SK-N-SH treated with all-trans-retinoic acid at 6 μM for 48 hours (cell line): ENCODE data around the gene RTN4R.

Experiments used
- ARNTL ChIP-seq: fragments of 450-650 bp; formaldehyde crosslinking; IDR thresholded peaks from 2 replicates; pipeline ENCODE4 v1.5.0; 2020; ENCODE audit warnings: low read depth, mild to moderate bottlenecking, moderate library complexity, borderline replicate concordance
- ESRRG ChIP-seq: fragments of 250-450 bp; sonication (Bioruptor Pico); IDR thresholded peaks from 2 replicates; pipeline ENCODE4 v1.6.1; 2021; ENCODE audit warnings: mild to moderate bottlenecking

GRCh38 chr22:20246368-20247009, 21.6 kb downstream of the RTN4R start:
- no peak for TF ChIP-seq ESRRG (CRISPR knock-in tag)
- no peak for TF ChIP-seq ARNTL (CRISPR knock-in tag)
